HG03064 (cell line): ENCODE data around the gene DENND4A.
"Not testable (repeated sequence)": the region's sequence is repeated elsewhere in the genome, so short reads cannot be mapped to it uniquely, and the experiment has no call there.

ENCODE experiments used
- ATAC-seq: cut with Tn5 transposase; IDR thresholded peaks from one replicate; pipeline ENCODE4 v1.9.1; 2021; ENCODE audit warnings: low read depth; ENCODE audit not compliant: unreplicated experiment

Gene DENND4A

GRCh38 chr15:65790694-65791334 is 1.3 kb downstream of the DENND4A start:
- ATAC-seq = no peak

DNA sequence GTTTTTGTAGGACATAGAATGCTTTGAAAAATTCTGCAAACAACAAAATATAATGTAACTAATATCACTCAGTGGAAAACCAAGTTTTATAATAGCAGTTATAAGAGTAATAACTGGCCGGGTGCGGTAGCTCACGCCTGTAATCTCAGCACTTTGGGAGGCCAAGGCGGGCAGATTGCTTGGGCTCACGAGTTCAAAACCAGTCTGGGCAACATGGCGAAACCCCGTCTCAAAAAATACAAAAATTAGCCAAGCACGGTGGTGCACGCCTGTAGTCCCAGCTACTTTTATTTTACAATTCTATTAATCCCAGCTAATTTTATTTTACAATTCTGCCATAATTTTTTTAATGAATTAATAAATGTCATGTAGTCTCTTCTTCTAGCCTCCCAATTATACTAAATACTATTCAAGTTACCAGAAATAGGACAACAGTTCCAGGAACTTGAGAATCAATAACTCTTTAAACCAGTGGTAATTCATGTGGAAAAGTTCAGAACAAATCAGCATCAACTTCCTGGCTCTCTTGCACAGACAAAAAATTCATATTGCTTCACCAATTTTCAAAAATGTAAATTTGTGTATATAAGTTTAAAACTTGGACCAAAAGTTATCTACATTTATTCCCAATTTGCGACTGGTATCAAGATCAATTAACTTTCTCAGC is 2.2 kb downstream of the DENND4A start:
- no peak for ATAC-seq

GRCh38 chr15:65789105-65789504 is 3.0 kb downstream of the DENND4A start:
- no peak for ATAC-seq

DNA sequence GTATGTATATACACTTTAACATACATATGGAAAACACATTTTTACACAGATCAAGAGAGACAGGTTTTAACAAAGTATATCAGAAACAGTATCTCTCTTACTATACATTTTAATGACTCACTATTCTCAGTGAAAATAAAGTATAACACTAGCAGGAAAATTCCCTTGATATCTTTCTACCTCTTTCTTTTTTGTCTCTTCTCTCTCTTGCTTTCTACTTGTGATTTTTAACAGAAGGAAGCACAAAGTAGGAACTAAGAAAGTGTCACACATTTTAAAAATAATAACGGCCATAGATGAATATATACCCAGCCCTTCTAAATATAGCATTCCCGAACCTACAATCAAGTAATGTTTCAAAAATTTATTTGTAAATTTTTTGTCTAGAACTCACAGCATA is 4.8 kb downstream of the DENND4A start:
- ATAC-seq = no peak

DNA sequence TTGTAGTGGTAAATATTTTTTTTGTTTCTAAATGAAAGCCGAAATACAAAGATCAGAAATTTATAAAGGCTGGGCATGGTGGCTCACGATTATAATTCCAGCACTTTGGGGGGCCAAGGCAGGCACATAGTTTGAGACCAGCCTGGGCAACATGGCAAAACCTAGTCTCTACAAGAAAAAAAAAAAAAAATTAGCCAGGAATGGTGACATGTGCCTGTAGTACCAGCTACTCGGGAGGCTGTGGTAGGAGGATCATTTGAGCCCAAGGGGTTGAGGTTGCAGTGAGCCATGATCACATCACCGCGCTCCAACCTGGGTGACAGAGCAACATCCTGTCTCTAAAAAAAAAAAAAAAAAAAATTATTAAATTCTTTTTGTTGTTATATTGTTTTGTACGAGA is 6.9 kb downstream of the DENND4A start:
- ATAC-seq = no peak

DNA sequence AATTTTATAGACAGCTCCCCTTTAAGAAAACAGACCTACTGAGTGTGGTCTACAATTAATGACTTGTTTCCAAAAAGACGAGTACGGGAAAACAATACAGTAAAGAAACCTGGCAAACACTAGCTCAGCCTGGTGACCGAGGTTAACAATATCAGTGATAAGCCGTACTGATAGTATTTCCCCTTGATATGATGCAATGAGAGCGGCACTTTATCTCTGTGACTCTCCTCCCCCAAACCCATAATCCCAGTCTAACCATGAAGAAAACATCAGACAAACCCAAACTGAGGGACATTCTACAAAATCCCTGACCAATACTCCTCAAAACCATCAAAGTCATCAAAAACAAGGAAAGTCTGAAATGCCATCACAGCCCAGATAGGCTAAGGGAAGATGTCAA is 8.2 kb downstream of the DENND4A start:
- ATAC-seq = no peak

- ATAC-seq = no peak
These were observed 10.0 kb downstream of the DENND4A start for GRCh38 chr15:65782096-65782495.

DNA sequence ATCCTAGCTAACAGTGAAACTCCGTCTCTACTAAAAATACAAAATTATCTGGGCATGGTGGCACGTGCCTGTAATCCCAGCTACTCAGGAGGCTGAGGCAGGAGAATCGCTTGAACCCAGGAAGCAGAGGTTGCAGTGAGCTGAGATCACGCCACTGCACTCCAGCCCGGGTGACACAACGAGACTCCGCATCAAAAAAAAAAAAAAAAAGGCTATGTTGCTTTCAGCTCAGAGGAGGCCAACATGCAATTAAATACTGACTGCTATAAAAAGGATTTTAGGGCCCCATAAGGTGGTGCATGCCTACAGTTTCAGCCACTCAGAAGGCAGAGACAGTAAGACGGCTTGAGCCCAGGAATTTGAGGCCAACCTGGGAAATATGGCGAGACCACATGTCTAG is 13.4 kb downstream of the DENND4A start:
- ATAC-seq = not testable (repeated sequence)

- no peak for ATAC-seq
These were observed 13.8 kb downstream of the DENND4A start for GRCh38 chr15:65778269-65778668.

GRCh38 chr15:65777843-65778242 is 14.2 kb downstream of the DENND4A start:
- no peak for ATAC-seq

DNA sequence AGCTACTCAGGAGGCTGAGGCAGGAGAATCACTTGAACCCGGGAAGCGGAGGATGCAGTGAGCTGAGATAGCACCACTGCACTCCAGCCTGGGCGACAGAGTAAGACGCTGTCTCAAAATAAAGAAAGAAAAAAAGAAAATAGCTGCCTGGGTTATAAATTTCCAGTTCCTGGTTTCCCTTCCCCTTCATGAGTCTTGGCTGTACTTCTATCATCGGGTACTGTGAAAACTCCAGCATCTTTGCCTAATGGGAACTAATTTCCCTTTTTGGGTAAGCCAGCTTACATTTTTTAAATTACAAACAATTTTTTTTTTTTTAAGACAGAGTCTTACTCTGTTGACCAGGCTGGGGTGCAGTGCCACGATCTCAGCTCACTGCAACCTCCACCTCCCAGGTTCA is 15.0 kb downstream of the DENND4A start:
- no peak for ATAC-seq

DNA sequence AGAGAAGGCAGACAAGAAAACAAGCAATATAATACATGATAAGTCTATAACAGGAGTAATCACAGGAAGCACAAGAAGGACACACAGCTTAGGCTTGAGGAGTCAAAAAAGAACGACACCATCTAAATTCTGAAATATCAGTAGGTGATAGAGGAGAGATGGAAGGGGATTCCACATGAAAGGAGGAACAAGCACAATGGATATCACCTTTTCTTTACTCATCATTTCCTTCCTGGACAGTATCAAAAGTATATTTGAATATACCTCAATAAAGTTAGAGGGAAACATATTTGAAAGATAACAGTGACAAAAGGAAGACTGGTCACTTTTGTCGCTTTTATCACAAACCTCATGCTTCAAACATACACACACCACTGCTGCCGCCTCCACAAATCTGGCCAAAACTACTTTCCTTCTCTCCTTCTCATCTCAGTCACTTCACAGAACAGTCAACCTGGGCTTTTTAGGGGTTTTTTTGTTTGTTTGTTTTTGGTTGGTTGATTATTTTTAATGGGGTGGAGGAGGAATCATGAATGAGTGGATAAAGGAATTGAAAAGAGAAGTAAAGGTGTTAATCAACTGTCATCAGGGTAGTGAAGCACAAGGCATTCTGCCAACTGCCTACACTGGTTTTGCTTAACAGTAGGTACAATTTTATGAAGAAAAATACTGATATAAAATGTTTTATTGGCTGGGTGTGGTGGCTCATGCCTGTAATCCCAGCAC is 18.5 kb downstream of the DENND4A start:
- ATAC-seq = no peak

DNA sequence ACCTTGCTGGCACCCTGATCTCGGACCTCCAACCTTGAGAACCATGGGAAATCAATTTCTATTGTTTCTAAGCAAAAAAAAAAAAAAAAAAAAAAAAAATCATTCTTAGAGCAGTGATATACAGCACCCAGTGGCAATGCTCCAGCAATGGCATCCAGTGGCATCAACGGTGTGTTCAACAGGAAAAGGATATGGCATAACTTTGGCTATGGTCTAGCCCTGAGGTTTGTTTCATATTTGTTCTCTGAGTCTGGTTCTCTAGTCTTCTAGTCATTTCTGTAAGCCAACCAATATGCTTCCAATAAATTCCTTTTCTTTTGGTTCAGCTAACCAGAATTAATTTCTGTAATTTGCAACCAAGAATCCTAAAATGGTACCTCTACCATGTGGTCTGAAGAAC is 19.2 kb downstream of the DENND4A start:
- no peak for ATAC-seq

DNA sequence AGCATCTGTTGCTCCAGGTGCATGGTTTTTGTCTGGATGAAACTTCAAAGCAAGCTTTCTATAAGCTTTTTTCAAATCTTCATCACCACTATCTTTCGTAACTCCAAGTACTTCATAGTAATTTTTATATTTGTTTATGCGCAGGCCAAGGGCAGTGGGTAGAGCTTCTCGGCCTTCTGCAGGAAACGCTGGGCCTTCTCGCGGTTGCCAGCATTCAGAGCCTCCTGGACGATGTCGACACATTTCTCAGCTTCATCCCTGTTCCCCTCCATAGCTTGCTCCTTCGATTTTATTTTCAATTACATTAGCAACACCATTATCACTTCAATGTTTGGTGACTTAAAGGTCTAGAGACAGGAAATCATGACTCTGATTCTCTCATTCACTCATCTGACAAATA is 20.2 kb downstream of the DENND4A start:
- no peak for ATAC-seq

DNA sequence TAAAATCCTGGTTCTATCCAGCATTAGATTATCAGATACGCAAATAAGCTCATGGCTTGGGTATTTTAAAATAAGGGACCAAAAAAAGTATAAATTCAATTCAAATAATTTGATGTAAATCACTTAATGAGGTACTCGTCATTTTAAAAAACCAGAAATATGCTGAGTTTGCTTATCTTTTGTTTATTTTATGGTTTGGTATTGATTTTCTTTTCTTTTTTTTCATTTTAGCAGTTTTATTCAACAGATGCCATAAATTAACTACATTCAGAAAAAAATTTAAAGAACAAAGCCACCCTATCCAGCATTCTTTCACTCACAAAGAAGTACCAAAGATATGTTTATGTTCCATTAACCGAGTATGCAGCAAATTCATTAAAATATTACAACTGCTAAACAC is 22.6 kb downstream of the DENND4A start:
- no peak for ATAC-seq

GRCh38 chr15:65767895-65768294 is 24.2 kb downstream of the DENND4A start:
- ATAC-seq = no peak

GRCh38 chr15:65767264-65767595 is 24.9 kb downstream of the DENND4A start:
- ATAC-seq = no peak

DNA sequence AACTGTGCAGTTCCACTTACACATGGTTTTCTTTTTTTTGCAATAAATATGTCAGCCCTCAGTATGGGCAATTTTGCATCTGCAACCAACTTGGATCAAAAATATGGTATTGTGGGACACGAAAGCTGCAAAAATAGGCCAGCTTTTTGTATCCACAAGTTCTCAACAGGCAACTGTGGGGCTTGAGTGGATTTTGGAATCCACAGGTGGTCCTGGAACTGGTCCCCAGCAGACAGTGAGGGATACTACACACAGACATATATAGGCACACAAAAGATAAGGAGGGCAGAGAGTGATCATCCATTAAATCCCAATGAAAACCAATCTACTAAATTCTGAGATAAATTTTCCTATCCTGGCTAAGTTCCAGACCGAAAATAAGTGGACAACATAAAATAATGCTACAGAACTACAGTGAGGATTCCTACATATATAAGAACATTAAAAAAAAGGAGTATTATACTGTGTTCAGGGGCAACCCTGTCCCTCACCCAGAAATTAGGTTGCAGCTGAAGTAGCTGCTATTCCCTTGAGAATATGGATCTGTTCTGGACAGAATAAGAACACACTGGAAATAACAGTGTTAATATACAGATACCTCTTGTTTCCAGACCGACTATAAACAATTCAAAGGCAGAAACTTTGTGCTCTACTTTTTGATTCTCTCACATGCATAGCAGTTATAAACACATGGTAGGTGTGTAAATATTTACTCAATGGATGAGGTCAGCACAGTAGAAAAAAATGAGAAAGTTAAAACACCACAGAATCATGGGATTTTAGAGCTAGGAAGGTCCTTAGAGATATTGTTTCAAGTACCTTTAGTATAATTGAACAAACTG is 25.4 kb downstream of the DENND4A start:
- ATAC-seq = no peak

DNA sequence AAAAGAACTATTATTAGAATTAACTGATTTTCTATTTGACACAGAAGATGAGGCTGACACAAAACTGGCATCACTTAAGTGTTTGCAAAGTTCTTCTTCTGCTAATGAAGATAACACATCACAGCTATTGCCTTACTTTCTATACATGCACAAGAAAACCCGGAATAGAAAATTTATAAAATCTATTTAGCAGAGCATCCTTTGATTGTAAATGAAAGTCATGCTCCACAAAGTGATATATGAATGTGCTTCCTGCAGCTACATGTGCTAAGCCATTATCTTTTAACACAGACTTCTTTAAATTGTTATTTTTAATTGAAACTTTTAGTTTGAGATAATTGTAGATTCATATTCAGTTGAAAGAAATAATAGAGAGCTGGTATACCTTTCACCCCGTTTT is 27.0 kb downstream of the DENND4A start:
- no peak for ATAC-seq

DNA sequence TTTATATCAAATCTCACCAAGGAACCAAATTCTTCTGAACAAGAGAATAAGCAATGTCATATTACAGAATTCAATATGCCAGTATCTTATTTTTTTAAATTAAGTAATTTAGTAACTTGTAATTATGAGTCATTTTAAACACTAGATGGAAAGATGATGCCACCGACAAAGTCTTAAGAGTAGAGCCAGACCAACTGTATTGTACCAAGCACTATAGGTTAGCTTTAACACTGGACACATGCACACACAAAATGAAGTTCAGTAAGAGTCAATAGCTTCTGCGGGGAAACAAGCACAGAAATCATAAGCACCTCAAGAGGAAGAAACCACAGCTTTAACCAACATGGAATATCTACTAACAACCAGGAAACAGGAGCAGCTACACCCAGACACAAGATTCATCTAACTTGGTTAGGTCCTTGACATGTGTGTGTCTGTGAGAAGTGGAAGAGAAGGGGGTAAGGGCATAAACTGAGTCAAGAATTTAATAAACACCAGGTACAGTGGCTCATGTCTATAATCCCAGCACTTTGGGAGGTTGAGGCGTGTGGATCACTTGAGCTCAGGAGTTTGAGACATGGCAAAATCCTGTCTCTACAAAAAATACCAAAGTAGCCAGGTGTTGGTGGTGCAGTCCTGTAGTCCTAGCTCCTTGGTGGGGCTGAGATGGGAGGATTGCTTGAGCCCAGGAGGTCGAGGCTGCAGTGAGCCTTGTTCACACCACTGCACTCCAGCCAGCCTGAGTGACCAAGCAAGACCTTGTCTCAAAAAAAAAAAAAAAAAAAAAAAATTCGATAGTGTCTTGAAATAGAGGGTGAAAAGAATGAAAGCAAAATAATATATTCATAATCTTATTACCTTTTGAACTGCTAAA is 28.9 kb downstream of the DENND4A start:
- ATAC-seq = no peak
